Measurements from ENCODE around the gene TSPAN1.
"Not testable (repeated sequence)": the region's sequence is repeated elsewhere in the genome, so short reads cannot be mapped to it uniquely, and the experiment has no call there.

The TSPAN1 gene

DNA sequence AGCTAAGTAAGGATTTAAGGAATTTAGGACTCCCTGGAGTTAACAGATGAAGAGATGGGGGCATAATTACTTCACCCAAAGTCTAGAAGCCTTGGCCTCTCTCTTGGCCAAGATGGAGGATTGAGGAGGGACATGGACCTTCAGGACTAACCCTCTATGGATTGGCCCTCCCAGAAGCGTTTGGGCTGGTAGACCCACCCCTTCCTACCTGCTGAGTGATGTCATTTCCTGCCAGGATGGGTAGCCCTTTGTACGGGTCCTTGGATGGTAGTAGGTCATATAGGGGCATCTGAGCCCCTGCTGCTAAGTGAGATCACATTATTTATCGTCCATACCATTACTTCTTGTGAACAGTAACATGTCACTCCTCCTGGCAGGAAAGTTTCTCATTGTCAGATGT is 45.9 kb downstream of the TSPAN1 start:
- DNase-seq, result no peak

DNA sequence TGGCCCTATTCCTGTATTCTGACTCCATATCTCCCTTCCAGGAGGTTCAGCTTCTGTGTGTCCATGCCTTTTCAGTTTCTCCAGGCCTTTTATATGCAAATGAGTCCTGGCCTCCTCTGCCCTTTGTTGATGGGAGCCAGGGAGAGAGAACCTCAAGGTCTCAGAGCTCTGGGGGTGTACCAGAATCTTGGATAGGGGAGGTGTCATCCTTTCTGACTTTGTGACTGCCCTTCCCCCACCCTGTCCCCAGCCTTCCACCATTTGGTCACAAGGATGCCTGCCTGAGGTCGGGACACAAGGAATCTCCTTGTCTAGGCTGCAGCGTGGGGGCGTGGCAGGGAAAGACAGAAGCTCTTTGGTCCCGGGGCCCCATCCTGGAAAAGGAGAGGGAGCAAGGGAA is 46.9 kb downstream of the TSPAN1 start:
- no peak for DNase-seq

DNA sequence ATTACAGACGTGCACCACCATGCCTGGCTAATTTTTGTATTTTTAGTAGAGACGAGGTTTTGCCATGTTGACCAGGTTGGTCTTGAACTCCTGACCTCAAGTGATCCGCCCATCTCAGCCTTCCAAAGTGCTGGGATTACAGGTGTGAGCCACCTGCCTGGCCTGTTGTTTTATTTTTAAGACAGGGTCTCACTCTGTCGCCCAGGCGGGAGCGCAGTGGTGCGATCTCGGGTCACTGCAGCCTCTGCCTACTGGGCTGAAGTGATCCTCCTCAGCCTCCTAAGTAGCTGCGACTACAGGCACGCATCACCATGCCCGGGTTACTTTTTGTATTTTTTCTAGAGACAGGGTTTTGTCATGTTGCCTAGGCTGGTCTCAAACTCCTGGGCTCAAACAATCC is 48.2 kb downstream of the TSPAN1 start:
- DNase-seq, result not testable (repeated sequence)

DNA sequence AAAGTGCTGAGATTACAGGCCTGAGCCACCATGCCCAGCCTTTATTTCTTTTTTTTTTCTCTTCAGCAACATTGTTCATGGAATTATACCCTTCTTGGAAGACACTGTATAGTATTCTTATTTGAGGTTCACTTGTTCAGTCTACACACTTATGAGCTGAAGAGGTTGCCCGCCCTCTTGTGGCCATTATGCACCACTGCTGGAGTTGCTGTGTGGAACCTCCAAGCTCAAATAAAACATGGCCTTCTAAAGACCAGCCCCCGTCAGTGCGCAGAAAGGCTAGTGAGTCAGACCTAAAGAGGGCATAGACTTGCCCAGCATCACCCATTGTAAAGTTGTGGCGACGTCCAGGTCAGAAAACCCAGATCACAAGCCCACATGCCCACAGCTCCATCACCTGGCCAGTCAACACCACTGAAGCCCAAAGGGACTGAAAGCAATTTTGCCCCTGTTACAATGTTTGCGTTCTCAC is 48.6 kb downstream of the TSPAN1 start:
- DNase-seq, result peak; percentile 73

DNA sequence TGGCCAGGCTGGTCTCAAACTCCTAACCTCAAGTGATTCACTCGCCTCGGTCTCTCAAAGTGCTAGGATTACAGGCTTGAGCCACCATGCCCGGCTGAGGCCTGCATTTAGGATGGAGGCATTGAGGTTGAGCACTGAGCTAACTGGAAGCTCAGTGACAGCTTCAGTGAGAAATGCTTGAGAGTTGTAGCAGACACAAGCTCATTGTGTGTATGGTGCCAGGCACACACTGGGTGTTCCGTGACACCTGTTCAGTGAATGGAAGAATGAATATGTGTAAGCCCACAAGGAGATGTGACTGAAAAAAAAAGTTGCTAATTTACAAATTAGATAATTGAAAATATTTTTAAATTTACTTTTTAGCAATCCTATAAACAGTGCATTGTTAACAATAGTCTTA is 50.1 kb downstream of the TSPAN1 start:
- no peak for DNase-seq

DNA sequence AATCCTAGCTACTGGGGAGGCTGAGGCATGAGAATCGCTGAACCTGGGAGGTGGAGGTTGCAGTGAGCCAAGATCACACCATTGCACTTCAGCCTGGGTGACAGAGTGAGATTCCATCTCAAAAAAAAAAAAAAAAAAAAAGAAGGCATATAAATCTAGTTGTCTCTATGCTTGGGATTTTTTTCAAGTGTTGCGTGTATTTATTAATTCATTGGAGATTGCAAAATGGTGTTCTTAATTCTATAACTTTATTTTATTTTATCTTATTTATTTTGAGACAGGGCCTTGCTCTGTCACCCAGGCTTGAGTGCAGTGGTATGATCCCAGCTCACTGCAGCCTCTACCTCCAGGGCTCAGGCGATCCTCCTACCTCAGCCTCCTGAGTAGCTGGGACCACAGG is 56.3 kb downstream of the TSPAN1 start:
- DNase-seq, result not testable (repeated sequence)

Measured in NCI-H226 (cell line).